GM12878 (cell line): Measurements from ENCODE around the gene ALAD. TPM values are rescaled to one million over a fixed set of nuclear protein-coding genes. Genes with fewer than 3 reads are reported as not detected.

ENCODE experiments used
- ATAC-seq: fragments of 200-7000 bp; cut with Tn5 transposase; 3 replicates; pipeline ENCODE4 v1.9.1; 2020; ENCODE audit warnings: mild to moderate bottlenecking, moderate library complexity
- BruUV-seq: library from RNA; stranded (reverse); fragments of 400-500 nt; replicated peaks from 2 replicates; lab custom pipeline; 2021; lab: Mats Ljungman, UMichigan
- CTCF ChIA-PET: fragments of 300-600 bp; sonication (Branson Sonifier 250); formaldehyde crosslinking; extraction: SDS; loops from one replicate; lab custom pipeline; 2021; ENCODE audit warnings: inconsistent platforms; lab: Yijun Ruan, JAX
- POLR2A ChIA-PET: fragments of 350-600 bp; formaldehyde crosslinking; extraction: SDS; loops from one replicate; lab custom pipeline; 2021; ENCODE audit warnings: inconsistent platforms; lab: Charles Lee
- RAD21 ChIA-PET: fragments of 300-600 bp; sonication (Branson Sonifier 250); formaldehyde crosslinking; loops from one replicate; lab custom pipeline; 2023; ENCODE audit warnings: antibody characterized with exemption; ENCODE audit not compliant: unreplicated experiment; lab: Charles Lee
- SMC1A ChIA-PET: fragments of 300-600 bp; sonication (Branson Sonifier 250); formaldehyde crosslinking; loops from one replicate; lab custom pipeline; 2023; ENCODE audit not compliant: unreplicated experiment, uncharacterized antibody; lab: Charles Lee
- DNase-seq: peaks from one replicate; pipeline ENCODE4 v3.0.0-alpha.2; 2011; ENCODE audit warnings: low read depth, low spot score
- FAIRE-seq: peaks from 3 replicates; lab custom pipeline; 2011; peaks lifted over from hg19 to GRCh38; lab: Jason Lieb, UNC
- H2AFZ ChIP-seq: 2 replicates; pipeline ENCODE4 v1.6.0; 2011; ENCODE audit warnings: low read depth, low read length, control low read depth; ENCODE audit not compliant: control insufficient read depth
- H3K27ac ChIP-seq: 2 replicates; pipeline ENCODE4 v1.5.1; 2011; ENCODE audit warnings: control low read depth; ENCODE audit not compliant: control insufficient read depth, insufficient read depth
- H3K27me3 ChIP-seq, 2 experiments: replicated peaks in 1 of 2; 2 replicates each; pipeline versions ENCODE4 v1.6.0 to v1.6.1; 2011; ENCODE audit warnings: low read length in 1 of 2; ENCODE audit not compliant: control insufficient read depth in 2 of 2, insufficient read depth in 2 of 2
- H3K36me3 ChIP-seq, 2 experiments: 2 replicates each; pipeline ENCODE4 v1.5.1; 2011; ENCODE audit warnings: low read length in 1 of 2; ENCODE audit not compliant: control insufficient read depth in 2 of 2, insufficient read depth in 2 of 2
- H3K4me1 ChIP-seq: 2 replicates; pipeline ENCODE4 v1.6.1; 2011; ENCODE audit warnings: mild to moderate bottlenecking, low read length, moderate library complexity, mixed read lengths; ENCODE audit not compliant: control insufficient read depth, insufficient read depth
- H3K4me2 ChIP-seq: 2 replicates; pipeline ENCODE4 v1.6.0; 2011; ENCODE audit warnings: control low read depth; ENCODE audit not compliant: control insufficient read depth, insufficient read depth
- H3K4me3 ChIP-seq: fragments of 200-600 bp; sonication (generic); 2 replicates; pipeline ENCODE4 v1.5.1; 2016
- H3K79me2 ChIP-seq: 2 replicates; pipeline ENCODE4 v1.6.0; 2011; ENCODE audit warnings: low read length; ENCODE audit not compliant: control insufficient read depth, insufficient read depth
- H3K9ac ChIP-seq: 2 replicates; pipeline ENCODE4 v1.8.0; 2011; ENCODE audit warnings: low read length, control low read depth, mixed read lengths; ENCODE audit not compliant: control insufficient read depth, insufficient read depth
- H3K9me3 ChIP-seq: replicated peaks from 3 replicates; pipeline ENCODE4 v1.5.1; 2011; ENCODE audit warnings: mild to moderate bottlenecking, low read length; ENCODE audit not compliant: control insufficient read depth, insufficient read depth
- H4K20me1 ChIP-seq: 2 replicates; pipeline ENCODE4 v1.6.0; 2011; ENCODE audit not compliant: control insufficient read depth, insufficient read depth
- E2F4 ChIP-seq: IDR thresholded peaks from 2 replicates; pipeline ENCODE4 v1.6.1; 2012; ENCODE audit warnings: low read depth, low read length, improper control_type of control experiment
- ELK1 ChIP-seq: IDR thresholded peaks from 2 replicates; pipeline ENCODE4 v1.6.1; 2012; ENCODE audit warnings: low read depth, low read length, improper control_type of control experiment
- EP300 ChIP-seq, 2 experiments: fragments of 150-350 bp in 1 of 2; IDR thresholded peaks; 2 replicates each; pipeline ENCODE4 v1.6.1; 2011 to 2012; ENCODE audit warnings: low read depth in 2 of 2, low read length in 2 of 2, borderline replicate concordance in 1 of 2, improper control_type of control experiment in 1 of 2, inconsistent platforms in 1 of 2; ENCODE audit not compliant: control insufficient read depth in 1 of 2
- JUND ChIP-seq: IDR thresholded peaks from 2 replicates; pipeline ENCODE4 v1.6.1; 2012; ENCODE audit warnings: low read depth, mild to moderate bottlenecking, low read length, improper control_type of control experiment, moderate library complexity
- NFYA ChIP-seq: IDR thresholded peaks from 2 replicates; pipeline ENCODE4 v1.6.1; 2011; ENCODE audit warnings: low read depth, mild to moderate bottlenecking, low read length, improper control_type of control experiment, borderline replicate concordance
- POLR2AphosphoS2 ChIP-seq: IDR thresholded peaks from 2 replicates; pipeline ENCODE4 v1.6.1; 2011; ENCODE audit warnings: low read depth, mild to moderate bottlenecking, low read length, improper control_type of control experiment, moderate library complexity
- SIX5 ChIP-seq: IDR thresholded peaks from 2 replicates; pipeline ENCODE4 v1.6.1; 2011; ENCODE audit warnings: mild to moderate bottlenecking, low read depth, low read length, moderate library complexity; ENCODE audit not compliant: severe bottlenecking
- SKIL ChIP-seq: fragments of 450-650 bp; IDR thresholded peaks from 2 replicates; pipeline ENCODE4 v1.6.1; 2017; ENCODE audit warnings: mild to moderate bottlenecking, low read depth, inconsistent platforms; ENCODE audit not compliant: poor library complexity, severe bottlenecking
- SMAD1 ChIP-seq: fragments of 450-650 bp; IDR thresholded peaks from 2 replicates; pipeline ENCODE4 v1.6.1; 2018; ENCODE audit warnings: mild to moderate bottlenecking, low read depth; ENCODE audit not compliant: partially characterized antibody
- SREBF2 ChIP-seq: IDR thresholded peaks from 2 replicates; pipeline ENCODE4 v1.6.1; 2012; ENCODE audit warnings: mild to moderate bottlenecking, low read length
- ZNF384 ChIP-seq: IDR thresholded peaks from 2 replicates; pipeline ENCODE4 v1.6.1; 2012; ENCODE audit warnings: low read depth, mild to moderate bottlenecking, low read length, improper control_type of control experiment, borderline replicate concordance
- ZNF687 ChIP-seq: fragments of 450-650 bp; IDR thresholded peaks from 2 replicates; pipeline ENCODE4 v1.6.1; 2017; ENCODE audit warnings: mild to moderate bottlenecking, moderate library complexity
- WGBS: methylation state at CpG from one replicate; pipeline ENCODE4 v1.1.6; 2016; ENCODE audit warnings: low lambda C conversion rate; ENCODE audit not compliant: insufficient replicate concordance, insufficient coverage; ENCODE audit errors: missing lambda C conversion rate; 5-methylcytosine and 5-hydroxymethylcytosine counted together
- in situ Hi-C: fragments of 300-500 bp; cut with MboI; formaldehyde crosslinking; loops from 9 replicates; pipeline ENCODE4 v1.14.3; 2018; ENCODE audit warnings: mixed read lengths
- intact Hi-C: fragments of 100-400 bp; cut with micrococcal nuclease; formaldehyde crosslinking; loops from one replicate; pipeline ENCODE4 v1.14.2; 2022; ENCODE audit not compliant: unreplicated experiment
- polyA plus RNA-seq, 11 experiments: library from polyadenylated mRNA; depleted of rRNA in 4 of 11; unstranded in 6 of 11; stranded (reverse) in 5 of 11; fragments of >200 nt; fragmentation: Nextera tagmentation in 4 of 11; fragmentation: Illumina TruSeq in 1 of 11; extraction: Ambion mirVana in 4 of 11; extraction: Trizol in 1 of 11; gene quantifications; 1 replicate in 1 of 11; 2 replicates in 10 of 11; pipeline versions ENCODE4 v1.2.1 to v1.2.3, GENCODE V29; 2011 to 2016; ENCODE audit warnings: inconsistent platforms in 2 of 11, missing spikeins in 2 of 11, low read depth in 1 of 11
- total RNA-seq, 4 experiments: library from RNA; depleted of rRNA in 3 of 4; stranded (reverse); fragments of >200 nt in 3 of 4; fragmentation: Illumina TruSeq in 1 of 4; extraction: Trizol in 1 of 4; gene quantifications; 2 replicates each; pipeline versions ENCODE4 v1.2.1 to v1.2.3, GENCODE V29; 2013 to 2021
- TF ChIP-seq, protein P1 (sequence below): IDR thresholded peaks from 2 replicates; pipeline ENCODE4 v1.6.1; 2012; ENCODE audit warnings: low read depth, low read length, improper control_type of control experiment

The ALAD gene
- total and polyA plus RNA-seq, 10 of the 15 experiments (the other 5 are each of a cell fraction or from before 2014, with no cell fraction given), result 2.4 to 21.6 (median 12.9) TPM

GRCh38 chr9:113421726-113422125 is 20.6 kb upstream of the ALAD start:
- H2AFZ ChIP-seq, result no peak overlapping the region
- SMC1A ChIA-PET, result interaction anchor here (1.2 to 1.5 kb wide), 2 partner anchors 73 to 234 kb away, joined by 3 to 5 read pairs; no protein-coding TSS in a partner anchor

More at GRCh38 chr9:113421726-113422125, 20.6 kb upstream of the ALAD start:
- 31% methylated on average over 3 of the region's 3 CpGs for WGBS
- no peak overlapping the region for H3K4me3 ChIP-seq
- H3K9me3 ChIP-seq, result no peaks in the 10 kb centered on the region
- FAIRE-seq (no peak), ATAC-seq (no peak)
- H3K36me3 ChIP-seq, result no peaks in the 10 kb centered on the region
- intact Hi-C loops, result no loop called here
- no peaks in the 10 kb centered on the region for H3K79me2 ChIP-seq
- no peak overlapping the region for H3K4me2 ChIP-seq
- in situ Hi-C loops, result no loop called here
- POLR2A ChIA-PET, result no interaction called here
- no TSS peak for BruUV-seq
- H3K27ac ChIP-seq, result no peak overlapping the region
- H4K20me1 ChIP-seq, result no peaks in the 10 kb centered on the region
- TF ChIP-seq ELK1 (no peak), JUND (no peak), ZNF687 (no peak), SIX5 (no peak), EP300 (IDR thresholded peaks at IDR 0.05; ENCODE audit: borderline replicate concordance in 1 of 2, control insufficient read depth in 1 of 2, low read depth in 2 of 2, low read length in 2 of 2) (no peak), ZNF384 (no peak), E2F4 (no peak), SKIL (no peak), POLR2AphosphoS2 (no peak), SMAD1 (no peak), NFYA (no peak), SREBF2 (no peak)
- TF ChIP-seq, protein P1, sequence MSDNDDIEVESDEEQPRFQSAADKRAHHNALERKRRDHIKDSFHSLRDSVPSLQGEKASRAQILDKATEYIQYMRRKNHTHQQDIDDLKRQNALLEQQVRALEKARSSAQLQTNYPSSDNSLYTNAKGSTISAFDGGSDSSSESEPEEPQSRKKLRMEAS, result no peak
- TF ChIP-seq, all 136 proteins: peak for 0
- no peak for DNase-seq
- Histone ChIP-seq H3K4me1 (peaks cover 2% of the 10 kb centered on the region; the same call in 1 of the 2 replicates), H3K9ac (no peak overlapping the region), H3K27me3 (no peaks in the 10 kb centered on the region)
- RAD21 ChIA-PET, result no interaction called here
- CTCF ChIA-PET, result interaction anchor here (1.1 kb wide), 1 partner anchor 12 kb away, joined by 8 read pairs; the partner anchor contains the start of genes C9orf43 and POLE3
